HCT116 (cell line): Measurements from ENCODE around the gene SCGB1A1. TPM values are rescaled to one million over a fixed set of nuclear protein-coding genes. Genes with fewer than 3 reads are reported as not detected.

Experiments
- ATAC-seq: fragments of 200-7000 bp; cut with Tn5 transposase; 2 replicates; pipeline ENCODE4 v1.9.1; 2020; ENCODE audit warnings: mild to moderate bottlenecking, moderate library complexity
- BruUV-seq: library from RNA; stranded (reverse); fragments of 400-500 nt; replicated peaks from 2 replicates; lab custom pipeline; 2021; lab: Mats Ljungman, UMichigan
- CTCF ChIA-PET: fragments of 300-600 bp; sonication (Branson Sonifier 250); formaldehyde crosslinking; loops from one replicate; lab custom pipeline; 2021; ENCODE audit warnings: antibody characterized with exemption; lab: Charles Lee
- POLR2A ChIA-PET: fragments of 300-600, 350-600 bp; sonication (Branson Sonifier 250); formaldehyde crosslinking; loops from one replicate; lab custom pipeline; 2021; ENCODE audit warnings: antibody characterized with exemption; lab: Charles Lee
- RAD21 ChIA-PET, 2 experiments: fragments of 300-600 bp; sonication (Branson Sonifier 250); formaldehyde crosslinking; loops; one replicate each; lab custom pipeline; 2023; ENCODE audit warnings: low total read pairs in 2 of 2; ENCODE audit not compliant: uncharacterized antibody in 2 of 2, unreplicated experiment in 2 of 2, low non-redundant PET in 1 of 2; lab: Charles Lee
- DNase-seq: peaks from one replicate; pipeline ENCODE4 v3.0.0-alpha.2; 2010; ENCODE audit warnings: low read depth, low spot score
- H2AFZ ChIP-seq: fragments of 200-600 bp; shearing (Covaris generic), sonication (generic); 2 replicates; pipeline ENCODE4 v1.6.1; 2017; ENCODE audit warnings: low read depth, mixed run types, mixed read lengths, antibody characterized with exemption, low read length; ENCODE audit not compliant: poor library complexity, severe bottlenecking
- H3K27ac ChIP-seq: 2 replicates; pipeline ENCODE4 v1.5.1; 2012; ENCODE audit warnings: low read depth, low read length
- H3K27me3 ChIP-seq: fragments of 200-600 bp; sonication (generic); 2 replicates; pipeline ENCODE4 v1.6.1; 2016; ENCODE audit warnings: mixed run types, low read length, mixed read lengths; ENCODE audit not compliant: insufficient read depth
- H3K36me3 ChIP-seq, 2 experiments: fragments of 200-500 bp in 1 of 2; fragments of 200-600 bp in 1 of 2; sonication (Bioruptor generic) in 1 of 2; sonication (generic) in 1 of 2; 2 replicates each; pipeline versions ENCODE4 v1.5.1 to v1.6.1; 2014 to 2016; ENCODE audit warnings: low read length in 2 of 2, inconsistent platforms in 1 of 2, mixed read lengths in 1 of 2, mixed run types in 1 of 2; ENCODE audit not compliant: insufficient read depth in 2 of 2, control insufficient read depth in 1 of 2
- H3K4me1 ChIP-seq, 2 experiments: fragments of 200-600 bp in 1 of 2; sonication (generic) in 1 of 2; 2 replicates each; pipeline versions ENCODE4 v1.5.1 to v1.6.1; 2012 to 2017; ENCODE audit warnings: low read length in 2 of 2, inconsistent platforms in 1 of 2, mild to moderate bottlenecking in 1 of 2, mixed read lengths in 1 of 2, mixed run types in 1 of 2, moderate library complexity in 1 of 2; ENCODE audit not compliant: insufficient read depth in 2 of 2, control insufficient read depth in 1 of 2
- H3K4me2 ChIP-seq: fragments of 200-600 bp; sonication (generic); 2 replicates; pipeline ENCODE4 v1.6.1; 2017; ENCODE audit warnings: mixed run types, low read length, mixed read lengths
- H3K4me3 ChIP-seq, 2 experiments: fragments of 200-600 bp in 1 of 2; sonication (generic) in 1 of 2; replicated peaks in 1 of 2; 2 replicates each; pipeline ENCODE4 v1.5.1; 2011 to 2016; ENCODE audit warnings: low read length in 2 of 2, control low read depth in 1 of 2, low read depth in 1 of 2, mild to moderate bottlenecking in 1 of 2, mixed read lengths in 1 of 2, mixed run types in 1 of 2
- H3K79me2 ChIP-seq: fragments of 200-600 bp; sonication (generic); 2 replicates; pipeline ENCODE4 v1.6.1; 2017; ENCODE audit warnings: mild to moderate bottlenecking, mixed run types, low read length, moderate library complexity, mixed read lengths; ENCODE audit not compliant: insufficient read depth
- H3K9ac ChIP-seq: fragments of 200-600 bp; sonication (generic); 2 replicates; pipeline ENCODE4 v1.6.1; 2016; ENCODE audit warnings: low read length, mixed read lengths
- H3K9me2 ChIP-seq: fragments of 200-600 bp; sonication (generic), shearing (Covaris generic); 2 replicates; pipeline ENCODE4 v1.6.1; 2017; ENCODE audit warnings: mixed run types, mild to moderate bottlenecking, moderate library complexity; ENCODE audit not compliant: insufficient read depth
- H3K9me3 ChIP-seq, 2 experiments: fragments of 200-500 bp in 1 of 2; fragments of 200-600 bp in 1 of 2; sonication (Bioruptor generic) in 1 of 2; sonication (generic) in 1 of 2; 2 replicates each; pipeline ENCODE4 v1.6.1; 2014 to 2017; ENCODE audit warnings: low read length in 2 of 2, mixed read lengths in 2 of 2, inconsistent platforms in 1 of 2, low read depth in 1 of 2, mild to moderate bottlenecking in 1 of 2, mixed run types in 1 of 2, moderate library complexity in 1 of 2; ENCODE audit not compliant: control insufficient read depth in 1 of 2, insufficient read depth in 1 of 2
- H4K20me1 ChIP-seq: fragments of 200-600 bp; sonication (generic), shearing (Covaris generic); 2 replicates; pipeline ENCODE4 v1.6.1; 2017; ENCODE audit warnings: mixed run types, mild to moderate bottlenecking, moderate library complexity; ENCODE audit not compliant: insufficient read depth
- CBX3 ChIP-seq: IDR thresholded peaks from 2 replicates; pipeline ENCODE4 v1.6.1; 2012; ENCODE audit warnings: low read depth
- CEBPB ChIP-seq: IDR thresholded peaks from 2 replicates; pipeline ENCODE4 v1.6.1; 2012; ENCODE audit warnings: low read depth
- EGR1 ChIP-seq: IDR thresholded peaks from 2 replicates; pipeline ENCODE4 v1.6.1; 2012; ENCODE audit warnings: low read depth
- ELF1 ChIP-seq: IDR thresholded peaks from 2 replicates; pipeline ENCODE4 v1.6.1; 2012; ENCODE audit warnings: low read depth, borderline replicate concordance
- EZH2 ChIP-seq: fragments of 200-600 bp; sonication (generic); IDR thresholded peaks from 2 replicates; pipeline ENCODE4 v1.6.1; 2017; ENCODE audit warnings: antibody characterized with exemption, mixed run types
- EZH2phosphoT487 ChIP-seq: fragments of 200-600 bp; IDR thresholded peaks from 2 replicates; pipeline ENCODE4 v1.6.1; 2018; ENCODE audit warnings: antibody characterized with exemption, borderline replicate concordance
- FOSL1 ChIP-seq: IDR thresholded peaks from 2 replicates; pipeline ENCODE4 v1.6.1; 2012; ENCODE audit warnings: low read depth
- POLR2A ChIP-seq: IDR thresholded peaks from 2 replicates; pipeline ENCODE4 v1.7.0; 2011; ENCODE audit warnings: borderline replicate concordance; ENCODE audit not compliant: insufficient read depth, insufficient read length; ENCODE audit errors: extremely low read depth
- RAD21 ChIP-seq: IDR thresholded peaks from 2 replicates; pipeline ENCODE4 v1.6.1; 2012; ENCODE audit warnings: low read depth, mild to moderate bottlenecking
- SIN3A ChIP-seq: IDR thresholded peaks from 2 replicates; pipeline ENCODE4 v1.6.1; 2012; ENCODE audit warnings: low read depth
- SP1 ChIP-seq: IDR thresholded peaks from 2 replicates; pipeline ENCODE4 v1.6.1; 2012; ENCODE audit warnings: low read depth
- SRF ChIP-seq: IDR thresholded peaks from 2 replicates; pipeline ENCODE4 v1.6.1; 2012; ENCODE audit warnings: low read depth
- TCF7L2 ChIP-seq: IDR thresholded peaks from 2 replicates; pipeline ENCODE4 v1.7.0; 2011; ENCODE audit warnings: borderline replicate concordance, inconsistent platforms; ENCODE audit not compliant: insufficient read depth, insufficient read length; ENCODE audit errors: extremely low read depth
- YY1 ChIP-seq: IDR thresholded peaks from 2 replicates; pipeline ENCODE4 v1.6.1; 2011; ENCODE audit warnings: low read length, low read depth, moderate library complexity, mild to moderate bottlenecking; ENCODE audit not compliant: insufficient replicate concordance; ENCODE audit errors: extremely low read depth
- ZFX ChIP-seq: fragments of 450-650 bp; IDR thresholded peaks from 2 replicates; pipeline ENCODE4 v1.6.1; 2017
- ZNF274 ChIP-seq: fragments of 200-500 bp; sonication (Bioruptor generic); IDR thresholded peaks from 2 replicates; pipeline ENCODE4 v1.6.1; 2014; ENCODE audit warnings: mild to moderate bottlenecking, low read depth, low read length, inconsistent platforms
- intact Hi-C: fragments of 100-400 bp; cut with micrococcal nuclease; formaldehyde crosslinking; loops from 2 replicates; pipeline ENCODE4 v1.10.0; 2022
- total RNA-seq: library from RNA; stranded (reverse); gene quantifications from one replicate; pipeline ENCODE4 v1.2.1, GENCODE V29; 2021; ENCODE audit not compliant: unreplicated experiment
- TF ChIP-seq, protein P1 (sequence below): IDR thresholded peaks from 2 replicates; pipeline ENCODE4 v1.6.1; 2012; ENCODE audit warnings: low read depth
- TF ChIP-seq, protein P2 (sequence below): IDR thresholded peaks from 2 replicates; pipeline ENCODE4 v1.6.1; 2011; ENCODE audit warnings: mild to moderate bottlenecking, low read length, moderate library complexity; ENCODE audit not compliant: insufficient replicate concordance; ENCODE audit errors: extremely low read depth
- TF ChIP-seq, protein P3 (sequence below): IDR thresholded peaks from 2 replicates; pipeline ENCODE4 v1.6.1; 2012

The SCGB1A1 gene
- total RNA-seq, 1 experiment from 2014 or later, result 2.0 TPM

DNA sequence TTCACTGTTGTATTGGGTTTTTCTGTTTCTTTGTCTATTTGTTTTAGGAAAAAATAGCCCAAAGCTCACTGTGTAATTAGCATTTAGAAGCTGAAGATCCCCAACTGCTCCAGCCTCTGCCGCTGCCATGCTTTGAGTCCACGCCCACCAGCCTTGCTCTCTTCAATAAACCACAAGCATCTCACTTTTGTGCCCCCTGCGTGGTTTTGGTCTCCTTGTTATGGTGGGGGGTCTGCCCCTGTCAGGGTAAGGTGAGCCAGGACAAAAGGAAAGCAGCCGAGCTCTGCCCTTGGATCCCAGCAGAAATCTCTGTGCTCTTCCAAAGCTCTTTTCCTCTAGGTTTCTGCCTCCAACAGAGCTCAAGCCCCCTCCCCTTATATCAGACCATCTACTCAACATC is 4.2 kb downstream of the SCGB1A1 start:
- Histone ChIP-seq H4K20me1 (no peaks in the 10 kb centered on the region), H3K9me2 (no peaks in the 10 kb centered on the region), H2AFZ (no peak overlapping the region), H3K4me3 (no peak overlapping the region), H3K4me2 (no peak overlapping the region), H3K4me1 (peaks cover 0 to 29% of the 10 kb centered on the region in 2 experiments; a peak in 2 of 4 replicates), H3K27me3 (no peaks in the 10 kb centered on the region), H3K9ac (no peak overlapping the region), H3K9me3 (no peaks in the 10 kb centered on the region), H3K27ac (no peak overlapping the region), H3K79me2 (no peaks in the 10 kb centered on the region), H3K36me3 (no peaks in the 10 kb centered on the region)
- intact Hi-C loops, result no loop called here
- TF ChIP-seq EGR1 (no peak), ZNF274 (no peak), RAD21 (no peak), TCF7L2 (no peak), FOSL1 (no peak), ELF1 (no peak), EZH2phosphoT487 (no peak), POLR2A (no peak), CBX3 (no peak), CEBPB (no peak), SIN3A (no peak), SP1 (no peak), EZH2 (no peak), ZFX (no peak), YY1 (no peak), SRF (no peak)
- TF ChIP-seq, protein P1, sequence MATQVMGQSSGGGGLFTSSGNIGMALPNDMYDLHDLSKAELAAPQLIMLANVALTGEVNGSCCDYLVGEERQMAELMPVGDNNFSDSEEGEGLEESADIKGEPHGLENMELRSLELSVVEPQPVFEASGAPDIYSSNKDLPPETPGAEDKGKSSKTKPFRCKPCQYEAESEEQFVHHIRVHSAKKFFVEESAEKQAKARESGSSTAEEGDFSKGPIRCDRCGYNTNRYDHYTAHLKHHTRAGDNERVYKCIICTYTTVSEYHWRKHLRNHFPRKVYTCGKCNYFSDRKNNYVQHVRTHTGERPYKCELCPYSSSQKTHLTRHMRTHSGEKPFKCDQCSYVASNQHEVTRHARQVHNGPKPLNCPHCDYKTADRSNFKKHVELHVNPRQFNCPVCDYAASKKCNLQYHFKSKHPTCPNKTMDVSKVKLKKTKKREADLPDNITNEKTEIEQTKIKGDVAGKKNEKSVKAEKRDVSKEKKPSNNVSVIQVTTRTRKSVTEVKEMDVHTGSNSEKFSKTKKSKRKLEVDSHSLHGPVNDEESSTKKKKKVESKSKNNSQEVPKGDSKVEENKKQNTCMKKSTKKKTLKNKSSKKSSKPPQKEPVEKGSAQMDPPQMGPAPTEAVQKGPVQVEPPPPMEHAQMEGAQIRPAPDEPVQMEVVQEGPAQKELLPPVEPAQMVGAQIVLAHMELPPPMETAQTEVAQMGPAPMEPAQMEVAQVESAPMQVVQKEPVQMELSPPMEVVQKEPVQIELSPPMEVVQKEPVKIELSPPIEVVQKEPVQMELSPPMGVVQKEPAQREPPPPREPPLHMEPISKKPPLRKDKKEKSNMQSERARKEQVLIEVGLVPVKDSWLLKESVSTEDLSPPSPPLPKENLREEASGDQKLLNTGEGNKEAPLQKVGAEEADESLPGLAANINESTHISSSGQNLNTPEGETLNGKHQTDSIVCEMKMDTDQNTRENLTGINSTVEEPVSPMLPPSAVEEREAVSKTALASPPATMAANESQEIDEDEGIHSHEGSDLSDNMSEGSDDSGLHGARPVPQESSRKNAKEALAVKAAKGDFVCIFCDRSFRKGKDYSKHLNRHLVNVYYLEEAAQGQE, result no peak
- TF ChIP-seq, protein P2, sequence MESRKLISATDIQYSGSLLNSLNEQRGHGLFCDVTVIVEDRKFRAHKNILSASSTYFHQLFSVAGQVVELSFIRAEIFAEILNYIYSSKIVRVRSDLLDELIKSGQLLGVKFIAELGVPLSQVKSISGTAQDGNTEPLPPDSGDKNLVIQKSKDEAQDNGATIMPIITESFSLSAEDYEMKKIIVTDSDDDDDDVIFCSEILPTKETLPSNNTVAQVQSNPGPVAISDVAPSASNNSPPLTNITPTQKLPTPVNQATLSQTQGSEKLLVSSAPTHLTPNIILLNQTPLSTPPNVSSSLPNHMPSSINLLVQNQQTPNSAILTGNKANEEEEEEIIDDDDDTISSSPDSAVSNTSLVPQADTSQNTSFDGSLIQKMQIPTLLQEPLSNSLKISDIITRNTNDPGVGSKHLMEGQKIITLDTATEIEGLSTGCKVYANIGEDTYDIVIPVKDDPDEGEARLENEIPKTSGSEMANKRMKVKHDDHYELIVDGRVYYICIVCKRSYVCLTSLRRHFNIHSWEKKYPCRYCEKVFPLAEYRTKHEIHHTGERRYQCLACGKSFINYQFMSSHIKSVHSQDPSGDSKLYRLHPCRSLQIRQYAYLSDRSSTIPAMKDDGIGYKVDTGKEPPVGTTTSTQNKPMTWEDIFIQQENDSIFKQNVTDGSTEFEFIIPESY, result no peak
- TF ChIP-seq, protein P3, sequence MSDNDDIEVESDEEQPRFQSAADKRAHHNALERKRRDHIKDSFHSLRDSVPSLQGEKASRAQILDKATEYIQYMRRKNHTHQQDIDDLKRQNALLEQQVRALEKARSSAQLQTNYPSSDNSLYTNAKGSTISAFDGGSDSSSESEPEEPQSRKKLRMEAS, result no peak
- CTCF ChIA-PET, result interaction anchor here (2.3 to 3.1 kb wide), 4 partner anchors 77 to 136 kb away, joined by 12 to 93 read pairs (median 26); no protein-coding TSS in a partner anchor
- RAD21 ChIA-PET, result no interaction called here
- ATAC-seq (no peak), DNase-seq (no peak)
- POLR2A ChIA-PET, result interaction anchor here (0.9 to 1.0 kb wide), 2 partner anchors 121 to 169 kb away, joined by 3 read pairs; partner anchors contain the start of gene TUT1
- BruUV-seq, result no TSS peak
